NOMO-1 treated with DMSO at 0.1 percent for 48 hours (cell line): Measurements from ENCODE around the gene MELK.

Source experiments
- DNase-seq: peaks from one replicate; lab custom pipeline; 2025; ENCODE audit not compliant: unreplicated experiment; lab: John Stamatoyannopoulos, UW

Gene MELK

DNA sequence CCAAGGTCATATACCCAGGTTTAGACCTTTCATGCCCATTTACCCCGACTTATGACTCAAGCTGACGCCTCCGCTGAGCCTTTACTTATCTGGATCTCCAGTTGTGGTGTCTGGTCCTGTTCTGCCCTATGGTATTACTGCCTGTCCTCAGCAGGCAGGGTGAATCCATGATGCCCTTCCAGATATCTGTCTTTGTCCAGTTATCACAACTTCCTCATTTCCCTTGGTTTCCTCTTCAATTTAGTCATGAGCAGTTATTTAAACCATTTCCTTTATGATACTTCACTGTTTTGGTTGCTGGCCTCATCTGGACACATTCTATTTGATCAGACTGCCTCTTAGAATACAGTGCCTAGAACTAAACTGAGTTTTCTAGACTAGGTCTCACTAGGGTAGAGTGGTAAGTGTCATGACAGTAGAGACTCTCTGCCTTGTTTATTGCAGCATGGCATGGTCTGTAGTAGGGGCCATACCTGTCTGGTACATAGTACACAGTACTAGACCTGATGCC, 93.3 kb downstream of the MELK start:
- DNase-seq: peak; percentile 23

DNA sequence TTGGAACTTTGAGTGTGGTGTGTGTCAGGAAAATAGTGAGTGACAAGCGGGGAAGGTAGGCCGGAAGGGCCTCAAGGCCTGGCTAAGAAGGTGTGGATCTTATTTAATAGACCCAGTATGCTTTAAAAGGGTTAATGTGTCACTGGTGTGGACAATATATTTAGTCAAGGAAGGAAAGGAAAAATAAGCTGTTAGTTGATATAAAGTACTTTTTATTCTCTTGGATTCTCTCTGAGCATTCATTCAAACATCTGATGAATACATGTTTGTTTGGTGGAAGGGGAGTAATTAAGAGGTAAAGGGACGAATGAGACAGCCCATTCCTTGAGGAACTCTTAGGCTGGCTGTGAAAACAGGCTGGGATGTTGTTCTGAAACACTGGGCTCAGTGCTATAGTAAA, 98.9 kb downstream of the MELK start:
- DNase-seq: no peak

DNA sequence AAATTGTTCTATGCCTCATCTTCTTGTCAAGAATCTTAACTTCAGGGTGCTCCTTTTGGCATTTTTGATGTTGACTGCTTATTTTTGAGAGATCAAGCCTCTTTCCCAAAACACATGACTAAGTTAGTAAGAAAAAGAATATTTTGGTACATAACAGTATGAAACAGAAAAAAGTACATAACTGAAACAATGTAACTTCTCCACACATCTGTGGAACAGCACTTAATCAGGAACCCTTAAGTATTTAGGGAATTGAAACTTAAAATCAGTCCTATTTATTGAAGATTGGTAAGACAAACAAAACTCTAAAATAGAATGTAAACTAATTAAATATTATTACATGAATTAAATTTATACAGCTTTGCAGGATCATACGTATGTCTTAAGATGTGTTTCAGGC, 103.4 kb downstream of the MELK start:
- no peak for DNase-seq

DNA sequence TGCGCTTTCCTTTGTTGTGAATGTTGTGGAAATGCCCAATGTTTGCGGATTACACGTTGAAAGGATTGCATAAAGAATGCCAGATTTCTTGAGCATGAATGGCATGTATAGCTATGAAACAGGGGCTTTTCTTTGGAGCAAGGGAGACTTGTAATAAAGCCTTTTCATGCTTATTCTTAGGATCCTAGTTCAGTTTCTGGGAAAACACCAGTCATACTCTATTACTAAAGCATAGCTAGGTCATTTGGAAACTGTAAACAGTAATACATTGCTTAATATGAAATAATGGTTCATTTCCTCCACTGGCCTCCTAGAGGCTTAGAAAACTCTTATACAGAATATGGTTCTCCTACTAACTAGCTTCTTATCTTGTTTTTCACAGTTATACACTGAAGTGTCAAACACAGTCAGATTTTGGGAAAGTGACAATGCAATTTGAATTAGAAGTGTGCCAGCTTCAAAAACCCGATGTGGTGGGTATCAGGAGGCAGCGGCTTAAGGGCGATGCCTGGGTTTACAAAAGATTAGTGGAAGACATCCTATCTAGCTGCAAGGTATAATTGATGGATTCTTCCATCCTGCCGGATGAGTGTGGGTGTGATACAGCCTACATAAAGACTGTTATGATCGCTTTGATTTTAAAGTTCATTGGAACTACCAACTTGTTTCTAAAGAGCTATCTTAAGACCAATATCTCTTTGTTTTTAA, 104.2 kb downstream of the MELK start:
- DNase-seq: no peak

GRCh38 chr9:36677611-36678010, 104.9 kb downstream of the MELK start:
- no peak for DNase-seq

DNA sequence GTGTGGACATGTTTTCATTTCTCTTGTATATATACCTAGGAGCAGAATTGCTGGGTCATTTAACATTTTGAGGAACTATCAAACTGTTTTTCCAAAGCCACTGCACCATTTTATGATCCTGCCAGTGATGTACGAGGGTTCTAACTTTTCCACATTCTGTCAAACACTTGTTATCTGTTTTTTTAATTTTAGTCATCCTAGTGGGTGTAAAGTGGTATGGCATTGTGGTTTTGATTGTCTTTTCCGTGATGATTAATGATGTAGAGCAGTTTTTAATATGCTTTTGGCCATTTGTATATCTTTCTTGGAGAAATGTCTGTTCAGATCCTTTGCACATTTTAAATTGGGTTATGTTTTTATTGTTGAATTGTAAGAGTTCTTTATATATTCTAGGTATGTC, 107.0 kb downstream of the MELK start:
- DNase-seq: no peak

- no peak for DNase-seq
Measured at GRCh38 chr9:36686471-36686870, 113.8 kb downstream of the MELK start.

DNA sequence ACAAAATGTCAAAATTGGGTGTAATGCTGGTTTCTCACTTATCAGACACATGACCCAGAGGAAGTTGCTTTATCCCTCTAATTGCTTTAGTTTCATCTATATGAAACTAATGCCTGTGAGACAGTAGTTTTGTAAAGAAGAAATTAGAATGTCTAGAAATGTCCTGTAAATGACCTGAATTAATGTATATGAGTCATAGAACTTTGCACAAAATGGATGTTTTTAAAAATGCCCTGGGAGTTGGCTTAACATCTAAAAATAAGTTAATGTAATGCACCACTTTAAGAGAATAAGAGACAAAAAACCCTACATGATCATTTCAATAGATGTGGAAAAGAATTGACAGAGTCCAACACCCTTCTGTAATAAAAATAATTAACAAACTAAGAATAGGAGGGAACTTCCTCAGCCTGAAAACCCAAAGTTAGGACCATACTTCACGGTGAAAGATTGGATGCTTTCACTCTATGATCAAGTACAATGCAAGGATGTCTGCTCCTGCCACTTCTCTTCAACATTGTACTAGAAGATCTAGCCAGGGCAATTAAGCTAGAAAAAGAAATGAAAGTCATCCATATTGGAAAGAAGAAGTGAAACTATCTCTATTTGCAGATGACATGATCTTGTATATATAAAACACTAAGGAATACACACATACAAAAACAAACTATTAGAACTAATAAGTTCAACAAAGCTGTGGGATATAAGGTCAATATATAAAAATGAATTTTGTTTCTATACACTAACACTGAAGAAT, 117.9 kb downstream of the MELK start:
- DNase-seq: peak; percentile 61

GRCh38 chr9:36691671-36692070, 119.0 kb downstream of the MELK start:
- DNase-seq: no peak

- DNase-seq: no peak
Measured at GRCh38 chr9:36698984-36699383, 126.3 kb downstream of the MELK start.

- no peak for DNase-seq
Measured at GRCh38 chr9:36704148-36704547, 131.5 kb downstream of the MELK start.

- no peak for DNase-seq
Measured at GRCh38 chr9:36713515-36714490, 141.1 kb downstream of the MELK start.

- DNase-seq: no peak
Measured at GRCh38 chr9:36716496-36716895, 143.8 kb downstream of the MELK start.

- DNase-seq: no peak
Measured at GRCh38 chr9:36717276-36717675, 144.6 kb downstream of the MELK start.

DNA sequence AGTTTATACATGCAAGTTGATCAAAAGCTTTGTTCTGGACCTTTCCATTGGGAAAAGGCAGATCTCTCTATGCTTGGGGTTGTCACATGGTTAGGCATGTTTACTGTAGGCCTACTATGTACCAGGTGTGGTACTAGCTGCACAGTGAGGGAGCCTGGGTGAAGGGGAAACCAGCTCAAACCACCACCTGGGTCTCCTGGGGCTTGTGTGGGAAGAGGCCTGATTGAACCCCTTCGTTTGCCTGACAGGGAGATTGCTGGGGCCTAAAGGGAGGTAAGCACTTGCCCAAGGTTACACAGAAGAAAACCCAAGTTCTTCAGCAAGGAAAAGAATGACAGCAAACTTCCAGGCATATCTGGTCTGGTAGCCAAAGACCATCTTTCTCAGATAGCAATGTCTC, 145.9 kb downstream of the MELK start:
- DNase-seq: no peak

DNA sequence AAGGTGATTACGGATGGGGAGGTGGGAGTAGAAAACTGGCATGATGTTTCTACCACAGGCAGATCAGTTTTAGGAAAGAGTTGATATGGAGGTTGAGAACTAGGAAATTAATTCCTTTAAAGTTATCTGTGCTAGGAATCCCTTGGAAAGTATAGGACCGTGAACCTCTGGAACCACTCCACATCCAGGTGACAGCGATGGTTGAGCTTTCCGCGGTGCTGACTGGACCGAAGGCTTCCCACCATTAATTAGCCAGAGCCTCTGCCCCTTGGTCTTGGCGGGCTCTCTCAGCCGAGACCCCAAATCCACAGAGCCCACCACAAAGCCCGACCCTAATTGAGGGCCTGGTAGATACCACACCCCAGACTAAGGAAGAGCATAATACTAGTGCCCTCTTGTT, 147.3 kb downstream of the MELK start:
- no peak for DNase-seq

- no peak for DNase-seq
Measured at GRCh38 chr9:36721846-36722588, 149.3 kb downstream of the MELK start.

DNA sequence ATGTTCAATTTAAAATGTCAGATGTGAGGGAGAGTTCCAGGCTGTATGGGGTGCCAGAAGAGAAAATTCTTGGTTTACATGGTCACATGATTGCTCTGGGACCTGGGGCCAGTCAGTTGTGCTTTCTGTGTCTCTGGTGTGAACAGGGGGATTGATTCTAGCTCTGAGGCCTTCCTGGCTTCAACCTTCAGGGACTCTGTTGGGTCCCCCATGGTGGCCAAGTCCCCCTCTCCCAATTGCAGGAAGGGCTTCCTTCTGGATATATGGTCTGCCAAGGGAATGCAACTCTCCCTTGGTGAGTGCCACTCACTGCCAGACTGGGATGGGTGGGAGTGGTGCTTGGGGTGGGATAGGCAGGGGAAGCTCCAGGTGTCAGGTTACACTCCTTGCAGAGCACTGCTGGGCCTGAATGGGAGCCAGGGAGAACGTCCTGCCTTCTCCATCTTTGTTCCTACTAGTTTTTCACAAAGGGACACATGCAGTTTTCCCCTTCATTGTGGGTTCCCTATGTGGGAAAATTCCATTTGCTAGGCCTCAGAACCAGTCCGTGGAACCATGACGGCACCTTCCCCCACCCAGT, 153.2 kb downstream of the MELK start:
- DNase-seq: no peak
